OCI-LY1 (cell line): ENCODE measurements around the gene NFIA.

Source experiments
- EZH2 ChIP-seq: fragments of 200-600 bp; sonication (generic), shearing (Covaris generic); IDR thresholded peaks from 2 replicates; pipeline ENCODE4 v1.8.0; 2017; ENCODE audit warnings: borderline replicate concordance, mixed run types, mild to moderate bottlenecking, antibody characterized with exemption, low read length, moderate library complexity, mixed read lengths
- TF ChIP-seq, protein P1 (sequence below): fragments of 200-600 bp; sonication (generic), shearing (Covaris generic); IDR thresholded peaks from 2 replicates; pipeline ENCODE4 v1.5.1; 2017; ENCODE audit warnings: mild to moderate bottlenecking, antibody characterized with exemption, low read length, moderate library complexity, mixed read lengths

DNA sequence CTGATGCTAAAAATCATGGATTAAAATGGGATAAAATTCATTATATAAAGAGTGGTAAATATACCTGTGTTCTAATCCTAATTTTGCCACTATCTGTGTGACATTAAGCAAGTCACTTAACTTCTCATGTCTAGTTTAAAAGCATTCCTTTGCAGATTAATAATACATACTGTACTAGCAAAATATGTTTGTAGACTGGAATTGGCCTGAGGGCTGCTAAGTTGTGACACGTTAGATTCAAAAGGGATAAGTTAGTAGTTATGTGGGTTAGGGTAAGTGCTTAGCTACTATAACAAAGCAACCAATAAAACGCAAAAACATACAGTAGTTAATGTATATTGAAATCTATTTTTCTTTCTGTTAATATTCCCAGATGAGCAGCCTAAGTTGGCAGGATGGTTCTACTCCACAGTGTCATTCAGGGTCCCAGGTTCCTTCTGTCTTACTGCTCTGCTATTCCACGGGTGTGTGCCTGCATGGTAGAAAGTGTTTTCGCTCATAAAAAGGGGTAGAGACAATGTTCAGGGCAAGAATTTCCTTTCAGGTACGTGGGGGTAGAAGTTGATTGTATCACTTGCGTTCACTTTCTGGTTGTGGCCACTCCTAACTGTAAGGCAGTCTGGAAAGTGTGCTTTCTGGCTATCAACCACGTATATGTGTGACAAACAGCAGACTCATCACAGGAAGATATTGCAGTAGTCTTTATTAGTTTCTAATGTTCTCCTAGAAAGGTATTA lies 239.8 kb downstream of the NFIA start:
- TF ChIP-seq, protein P1, sequence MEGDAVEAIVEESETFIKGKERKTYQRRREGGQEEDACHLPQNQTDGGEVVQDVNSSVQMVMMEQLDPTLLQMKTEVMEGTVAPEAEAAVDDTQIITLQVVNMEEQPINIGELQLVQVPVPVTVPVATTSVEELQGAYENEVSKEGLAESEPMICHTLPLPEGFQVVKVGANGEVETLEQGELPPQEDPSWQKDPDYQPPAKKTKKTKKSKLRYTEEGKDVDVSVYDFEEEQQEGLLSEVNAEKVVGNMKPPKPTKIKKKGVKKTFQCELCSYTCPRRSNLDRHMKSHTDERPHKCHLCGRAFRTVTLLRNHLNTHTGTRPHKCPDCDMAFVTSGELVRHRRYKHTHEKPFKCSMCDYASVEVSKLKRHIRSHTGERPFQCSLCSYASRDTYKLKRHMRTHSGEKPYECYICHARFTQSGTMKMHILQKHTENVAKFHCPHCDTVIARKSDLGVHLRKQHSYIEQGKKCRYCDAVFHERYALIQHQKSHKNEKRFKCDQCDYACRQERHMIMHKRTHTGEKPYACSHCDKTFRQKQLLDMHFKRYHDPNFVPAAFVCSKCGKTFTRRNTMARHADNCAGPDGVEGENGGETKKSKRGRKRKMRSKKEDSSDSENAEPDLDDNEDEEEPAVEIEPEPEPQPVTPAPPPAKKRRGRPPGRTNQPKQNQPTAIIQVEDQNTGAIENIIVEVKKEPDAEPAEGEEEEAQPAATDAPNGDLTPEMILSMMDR, result no peak
- TF ChIP-seq EZH2, result no peak
